K562 (cell line): ENCODE measurements around the gene RNF144A. TPM values are rescaled to one million over a fixed set of nuclear protein-coding genes. Genes with fewer than 3 reads are reported as not detected.

ENCODE experiments used
- ATF7 ChIP-seq: fragments of 450-650 bp; IDR thresholded peaks from 2 replicates; pipeline ENCODE4 v1.7.1; 2014; ENCODE audit warnings: mild to moderate bottlenecking, moderate library complexity
- ETV1 ChIP-seq: fragments of 450-650 bp; conservative IDR thresholded peaks from 2 replicates; pipeline ENCODE4 v1.6.1; 2016; ENCODE audit warnings: missing genetic modification characterization, control low read depth, low read depth, missing compliant biosample characterization
- FOS ChIP-seq: IDR thresholded peaks from 3 replicates; pipeline ENCODE4 v1.6.1; 2011; ENCODE audit not compliant: insufficient read length; ENCODE audit errors: extremely low read depth
- FOSL1 ChIP-seq: fragments of 200-800 bp; sonication (Bioruptor generic); conservative IDR thresholded peaks from 2 replicates; pipeline ENCODE4 v1.6.1; 2016; ENCODE audit warnings: missing genetic modification characterization, missing compliant biosample characterization
- HDGF ChIP-seq: fragments of 450-650 bp; IDR thresholded peaks from 2 replicates; pipeline ENCODE4 v1.6.1; 2016
- KLF6 ChIP-seq: fragments of 250-450 bp; sonication (Bioruptor Pico); IDR thresholded peaks from 2 replicates; pipeline ENCODE4 v1.4.0; 2020; ENCODE audit warnings: mild to moderate bottlenecking, moderate library complexity, borderline replicate concordance
- RNF2 ChIP-seq: sonication (generic); IDR thresholded peaks from 2 replicates; pipeline ENCODE4 v1.6.1; 2016
- SAP30 ChIP-seq: fragments of 200-600 bp; sonication (generic); IDR thresholded peaks from 2 replicates; pipeline ENCODE4 v1.6.1; 2012; ENCODE audit warnings: borderline replicate concordance, low read depth, mild to moderate bottlenecking, moderate library complexity, low read length, control low read depth, inconsistent platforms; ENCODE audit not compliant: insufficient read depth, poor library complexity, severe bottlenecking
- TFAM ChIP-seq: fragments of 250-450 bp; sonication (Bioruptor Pico); conservative IDR thresholded peaks from 2 replicates; pipeline ENCODE4 v1.5.0; 2021; ENCODE audit warnings: mild to moderate bottlenecking, moderate library complexity
- TGIF2 ChIP-seq: sonication (generic); formaldehyde crosslinking; IDR thresholded peaks from 2 replicates; pipeline ENCODE4 v1.8.1; 2022; ENCODE audit warnings: mild to moderate bottlenecking, missing genetic modification reagents, moderate library complexity
- ZNF133 ChIP-seq: fragments of 250-450 bp; sonication (Bioruptor Pico); IDR thresholded peaks from 2 replicates; pipeline ENCODE4 v1.4.0; 2020; ENCODE audit warnings: mild to moderate bottlenecking
- ZNF584 ChIP-seq: fragments of 200-800 bp; sonication (Bioruptor generic); IDR thresholded peaks from 2 replicates; pipeline ENCODE4 v1.6.1; 2016; ENCODE audit warnings: low read depth, mild to moderate bottlenecking, missing genetic modification characterization, missing compliant biosample characterization
- polyA plus RNA-seq, 8 experiments: library from polyadenylated mRNA; depleted of rRNA in 4 of 8; stranded (reverse) in 5 of 8; unstranded in 3 of 8; fragments of >200 nt; fragmentation: Nextera tagmentation in 2 of 8; fragmentation: Illumina TruSeq in 1 of 8; extraction: Ambion mirVana in 2 of 8; extraction: Trizol in 1 of 8; gene quantifications; 2 replicates each; pipeline versions ENCODE4 v1.2.1 to v1.2.3, GENCODE V29; 2011 to 2014; ENCODE audit warnings: inconsistent platforms in 1 of 8, missing spikeins in 1 of 8
- total RNA-seq, 7 experiments: library from RNA; depleted of rRNA in 6 of 7; stranded (reverse); fragments of >200 nt in 6 of 7; fragmentation: Illumina TruSeq in 2 of 7; extraction: Trizol in 2 of 7; gene quantifications; 2 replicates each; pipeline versions ENCODE4 v1.2.1 to v1.2.3, GENCODE V29; 2011 to 2021; ENCODE audit warnings: low replicate concordance in 1 of 7
- TF ChIP-seq, protein P1 (sequence below): sonication (generic); formaldehyde crosslinking; IDR thresholded peaks from 2 replicates; pipeline ENCODE4 v1.8.1; 2023; ENCODE audit warnings: mild to moderate bottlenecking, missing genetic modification reagents
- TF ChIP-seq, protein P2 (sequence below): fragments of 450-650 bp; IDR thresholded peaks from 2 replicates; pipeline ENCODE4 v1.6.1; 2016; ENCODE audit warnings: mild to moderate bottlenecking, moderate library complexity

Gene RNF144A
- total and polyA plus RNA-seq, 9 of the 15 experiments (the other 6 are each of a cell fraction or from before 2014, with no cell fraction given): 0.96 to 11.3 (median 6.2) TPM

DNA sequence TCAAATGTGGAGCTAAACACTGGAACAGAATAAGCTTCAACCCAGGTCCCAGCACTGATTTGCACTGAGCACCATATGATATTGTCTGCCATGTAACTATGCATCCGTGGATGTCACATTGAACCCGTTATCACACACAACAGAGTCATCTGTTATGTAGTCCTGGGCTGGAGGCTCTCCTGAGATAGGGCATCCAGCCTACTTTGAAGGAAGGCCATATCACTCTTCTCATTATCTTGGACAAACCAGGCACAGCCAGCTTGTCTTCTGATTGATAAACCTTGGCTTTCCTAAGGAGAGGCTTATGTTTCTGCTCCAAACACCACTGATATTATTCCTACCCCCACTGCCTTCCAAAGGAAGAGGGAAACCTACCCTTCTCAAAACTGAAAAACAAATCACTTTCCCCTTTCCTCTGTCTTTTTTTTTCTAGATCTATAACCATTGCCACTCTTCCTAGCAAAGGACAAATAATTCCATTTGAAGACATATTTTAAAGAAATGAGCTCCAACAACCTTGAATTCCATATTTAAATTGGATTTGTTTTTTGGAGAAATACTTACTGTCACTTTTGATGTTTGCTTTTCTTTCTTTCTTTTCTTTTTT lies 23.2 kb upstream of the RNF144A start (continued):
- TF ChIP-seq, protein P1, sequence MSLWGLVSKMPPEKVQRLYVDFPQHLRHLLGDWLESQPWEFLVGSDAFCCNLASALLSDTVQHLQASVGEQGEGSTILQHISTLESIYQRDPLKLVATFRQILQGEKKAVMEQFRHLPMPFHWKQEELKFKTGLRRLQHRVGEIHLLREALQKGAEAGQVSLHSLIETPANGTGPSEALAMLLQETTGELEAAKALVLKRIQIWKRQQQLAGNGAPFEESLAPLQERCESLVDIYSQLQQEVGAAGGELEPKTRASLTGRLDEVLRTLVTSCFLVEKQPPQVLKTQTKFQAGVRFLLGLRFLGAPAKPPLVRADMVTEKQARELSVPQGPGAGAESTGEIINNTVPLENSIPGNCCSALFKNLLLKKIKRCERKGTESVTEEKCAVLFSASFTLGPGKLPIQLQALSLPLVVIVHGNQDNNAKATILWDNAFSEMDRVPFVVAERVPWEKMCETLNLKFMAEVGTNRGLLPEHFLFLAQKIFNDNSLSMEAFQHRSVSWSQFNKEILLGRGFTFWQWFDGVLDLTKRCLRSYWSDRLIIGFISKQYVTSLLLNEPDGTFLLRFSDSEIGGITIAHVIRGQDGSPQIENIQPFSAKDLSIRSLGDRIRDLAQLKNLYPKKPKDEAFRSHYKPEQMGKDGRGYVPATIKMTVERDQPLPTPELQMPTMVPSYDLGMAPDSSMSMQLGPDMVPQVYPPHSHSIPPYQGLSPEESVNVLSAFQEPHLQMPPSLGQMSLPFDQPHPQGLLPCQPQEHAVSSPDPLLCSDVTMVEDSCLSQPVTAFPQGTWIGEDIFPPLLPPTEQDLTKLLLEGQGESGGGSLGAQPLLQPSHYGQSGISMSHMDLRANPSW: no peak
- TF ChIP-seq TFAM (CRISPR knock-in tag): no peak
- TF ChIP-seq ZNF584 (CRISPR knock-in tag): peak; percentile 89; the same call in 1 of the 2 replicates
- TF ChIP-seq, protein P2, sequence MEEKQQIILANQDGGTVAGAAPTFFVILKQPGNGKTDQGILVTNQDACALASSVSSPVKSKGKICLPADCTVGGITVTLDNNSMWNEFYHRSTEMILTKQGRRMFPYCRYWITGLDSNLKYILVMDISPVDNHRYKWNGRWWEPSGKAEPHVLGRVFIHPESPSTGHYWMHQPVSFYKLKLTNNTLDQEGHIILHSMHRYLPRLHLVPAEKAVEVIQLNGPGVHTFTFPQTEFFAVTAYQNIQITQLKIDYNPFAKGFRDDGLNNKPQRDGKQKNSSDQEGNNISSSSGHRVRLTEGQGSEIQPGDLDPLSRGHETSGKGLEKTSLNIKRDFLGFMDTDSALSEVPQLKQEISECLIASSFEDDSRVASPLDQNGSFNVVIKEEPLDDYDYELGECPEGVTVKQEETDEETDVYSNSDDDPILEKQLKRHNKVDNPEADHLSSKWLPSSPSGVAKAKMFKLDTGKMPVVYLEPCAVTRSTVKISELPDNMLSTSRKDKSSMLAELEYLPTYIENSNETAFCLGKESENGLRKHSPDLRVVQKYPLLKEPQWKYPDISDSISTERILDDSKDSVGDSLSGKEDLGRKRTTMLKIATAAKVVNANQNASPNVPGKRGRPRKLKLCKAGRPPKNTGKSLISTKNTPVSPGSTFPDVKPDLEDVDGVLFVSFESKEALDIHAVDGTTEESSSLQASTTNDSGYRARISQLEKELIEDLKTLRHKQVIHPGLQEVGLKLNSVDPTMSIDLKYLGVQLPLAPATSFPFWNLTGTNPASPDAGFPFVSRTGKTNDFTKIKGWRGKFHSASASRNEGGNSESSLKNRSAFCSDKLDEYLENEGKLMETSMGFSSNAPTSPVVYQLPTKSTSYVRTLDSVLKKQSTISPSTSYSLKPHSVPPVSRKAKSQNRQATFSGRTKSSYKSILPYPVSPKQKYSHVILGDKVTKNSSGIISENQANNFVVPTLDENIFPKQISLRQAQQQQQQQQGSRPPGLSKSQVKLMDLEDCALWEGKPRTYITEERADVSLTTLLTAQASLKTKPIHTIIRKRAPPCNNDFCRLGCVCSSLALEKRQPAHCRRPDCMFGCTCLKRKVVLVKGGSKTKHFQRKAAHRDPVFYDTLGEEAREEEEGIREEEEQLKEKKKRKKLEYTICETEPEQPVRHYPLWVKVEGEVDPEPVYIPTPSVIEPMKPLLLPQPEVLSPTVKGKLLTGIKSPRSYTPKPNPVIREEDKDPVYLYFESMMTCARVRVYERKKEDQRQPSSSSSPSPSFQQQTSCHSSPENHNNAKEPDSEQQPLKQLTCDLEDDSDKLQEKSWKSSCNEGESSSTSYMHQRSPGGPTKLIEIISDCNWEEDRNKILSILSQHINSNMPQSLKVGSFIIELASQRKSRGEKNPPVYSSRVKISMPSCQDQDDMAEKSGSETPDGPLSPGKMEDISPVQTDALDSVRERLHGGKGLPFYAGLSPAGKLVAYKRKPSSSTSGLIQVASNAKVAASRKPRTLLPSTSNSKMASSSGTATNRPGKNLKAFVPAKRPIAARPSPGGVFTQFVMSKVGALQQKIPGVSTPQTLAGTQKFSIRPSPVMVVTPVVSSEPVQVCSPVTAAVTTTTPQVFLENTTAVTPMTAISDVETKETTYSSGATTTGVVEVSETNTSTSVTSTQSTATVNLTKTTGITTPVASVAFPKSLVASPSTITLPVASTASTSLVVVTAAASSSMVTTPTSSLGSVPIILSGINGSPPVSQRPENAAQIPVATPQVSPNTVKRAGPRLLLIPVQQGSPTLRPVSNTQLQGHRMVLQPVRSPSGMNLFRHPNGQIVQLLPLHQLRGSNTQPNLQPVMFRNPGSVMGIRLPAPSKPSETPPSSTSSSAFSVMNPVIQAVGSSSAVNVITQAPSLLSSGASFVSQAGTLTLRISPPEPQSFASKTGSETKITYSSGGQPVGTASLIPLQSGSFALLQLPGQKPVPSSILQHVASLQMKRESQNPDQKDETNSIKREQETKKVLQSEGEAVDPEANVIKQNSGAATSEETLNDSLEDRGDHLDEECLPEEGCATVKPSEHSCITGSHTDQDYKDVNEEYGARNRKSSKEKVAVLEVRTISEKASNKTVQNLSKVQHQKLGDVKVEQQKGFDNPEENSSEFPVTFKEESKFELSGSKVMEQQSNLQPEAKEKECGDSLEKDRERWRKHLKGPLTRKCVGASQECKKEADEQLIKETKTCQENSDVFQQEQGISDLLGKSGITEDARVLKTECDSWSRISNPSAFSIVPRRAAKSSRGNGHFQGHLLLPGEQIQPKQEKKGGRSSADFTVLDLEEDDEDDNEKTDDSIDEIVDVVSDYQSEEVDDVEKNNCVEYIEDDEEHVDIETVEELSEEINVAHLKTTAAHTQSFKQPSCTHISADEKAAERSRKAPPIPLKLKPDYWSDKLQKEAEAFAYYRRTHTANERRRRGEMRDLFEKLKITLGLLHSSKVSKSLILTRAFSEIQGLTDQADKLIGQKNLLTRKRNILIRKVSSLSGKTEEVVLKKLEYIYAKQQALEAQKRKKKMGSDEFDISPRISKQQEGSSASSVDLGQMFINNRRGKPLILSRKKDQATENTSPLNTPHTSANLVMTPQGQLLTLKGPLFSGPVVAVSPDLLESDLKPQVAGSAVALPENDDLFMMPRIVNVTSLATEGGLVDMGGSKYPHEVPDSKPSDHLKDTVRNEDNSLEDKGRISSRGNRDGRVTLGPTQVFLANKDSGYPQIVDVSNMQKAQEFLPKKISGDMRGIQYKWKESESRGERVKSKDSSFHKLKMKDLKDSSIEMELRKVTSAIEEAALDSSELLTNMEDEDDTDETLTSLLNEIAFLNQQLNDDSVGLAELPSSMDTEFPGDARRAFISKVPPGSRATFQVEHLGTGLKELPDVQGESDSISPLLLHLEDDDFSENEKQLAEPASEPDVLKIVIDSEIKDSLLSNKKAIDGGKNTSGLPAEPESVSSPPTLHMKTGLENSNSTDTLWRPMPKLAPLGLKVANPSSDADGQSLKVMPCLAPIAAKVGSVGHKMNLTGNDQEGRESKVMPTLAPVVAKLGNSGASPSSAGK: no peak
- peak; percentile 92 for TF ChIP-seq RNF2
- peak; percentile 89 for TF ChIP-seq FOSL1 (tag)
- peak; percentile 80; the same call in 1 of the 2 replicates for TF ChIP-seq KLF6
- no peak for TF ChIP-seq ZNF133 (CRISPR knock-in tag)
- peak; percentile 81 for TF ChIP-seq ATF7
- TF ChIP-seq SAP30: no peak
- no peak for TF ChIP-seq TGIF2 (CRISPR knock-in tag)
- no peak for TF ChIP-seq FOS
- no peak for TF ChIP-seq HDGF
- peak; percentile 71 for TF ChIP-seq ETV1 (tag)
